ENCODE measurements around the gene MYO7A. TPM values are rescaled to one million over a fixed set of nuclear protein-coding genes. Genes with fewer than 3 reads are reported as not detected.

Gene MYO7A
- total RNA-seq, 2 donors from 2014 or later = 1.4 to 5.0 TPM

- no peak for TF ChIP-seq CTCF (IDR thresholded peaks at IDR 0.05)
- H3K36me3 ChIP-seq = no peaks in the 10 kb centered on the region
- H3K9me3 ChIP-seq = no peaks in the 10 kb centered on the region
- H3K27me3 ChIP-seq = no peaks in the 10 kb centered on the region
- DNase-seq (ENCODE audit: low spot score) = no peak
- H3K27ac ChIP-seq = no peak overlapping the region
- H3K4me3 ChIP-seq = no peak overlapping the region
- peaks cover 0 to 20% of the 10 kb centered on the region in 2 donors for H3K4me1 ChIP-seq
These were observed 27.6 kb downstream of the MYO7A start for GRCh38 chr11:77155556-77156130.

DNA sequence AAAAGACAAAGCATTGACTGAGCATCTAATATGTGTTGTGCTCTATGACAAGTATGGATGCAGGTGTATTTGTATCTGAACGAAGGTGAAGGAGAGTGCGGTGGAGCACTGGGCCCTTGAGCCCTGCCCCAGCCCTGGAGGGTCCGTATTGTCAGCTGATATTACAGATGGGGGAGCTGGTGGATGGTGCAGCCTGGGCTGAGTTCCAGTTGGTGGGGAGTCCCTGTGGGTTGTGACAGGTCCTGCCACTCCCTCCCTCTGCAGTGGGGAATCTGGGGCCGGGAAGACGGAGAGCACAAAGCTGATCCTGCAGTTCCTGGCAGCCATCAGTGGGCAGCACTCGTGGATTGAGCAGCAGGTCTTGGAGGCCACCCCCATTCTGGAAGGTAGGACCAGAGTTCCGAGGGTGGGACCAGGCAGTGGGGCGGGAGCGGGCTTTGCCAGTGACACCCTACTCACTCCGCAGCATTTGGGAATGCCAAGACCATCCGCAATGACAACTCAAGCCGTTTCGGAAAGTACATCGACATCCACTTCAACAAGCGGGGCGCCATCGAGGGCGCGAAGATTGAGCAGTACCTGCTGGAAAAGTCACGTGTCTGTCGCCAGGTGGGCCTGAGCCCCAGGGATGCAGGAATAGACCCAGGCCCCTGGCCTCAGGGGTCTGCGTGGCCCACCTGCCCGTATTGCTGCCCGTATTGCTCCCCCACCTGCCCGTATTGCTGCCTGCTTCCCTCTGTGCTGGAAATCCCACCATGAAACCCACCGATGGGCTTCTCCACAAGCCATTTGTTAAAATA lies 28.6 kb downstream of the MYO7A start:
- peaks cover 0 to 20% of the 10 kb centered on the region in 2 donors for H3K4me1 ChIP-seq
- no peaks in the 10 kb centered on the region for H3K36me3 ChIP-seq
- DNase-seq (ENCODE audit: low spot score) = no peak
- TF ChIP-seq CTCF (IDR thresholded peaks at IDR 0.05) = no peak
- no peak overlapping the region for H3K27ac ChIP-seq
- H3K27me3 ChIP-seq = no peaks in the 10 kb centered on the region
- no peak overlapping the region for H3K4me3 ChIP-seq
- H3K9me3 ChIP-seq = no peaks in the 10 kb centered on the region

GRCh38 chr11:77158041-77158695 lies 30.1 kb downstream of the MYO7A start:
- no peak overlapping the region for H3K4me3 ChIP-seq
- no peak for TF ChIP-seq CTCF (IDR thresholded peaks at IDR 0.05)
- H3K27me3 ChIP-seq = no peaks in the 10 kb centered on the region
- peaks cover 0 to 20% of the 10 kb centered on the region in 2 donors for H3K4me1 ChIP-seq
- no peak overlapping the region for H3K27ac ChIP-seq
- H3K36me3 ChIP-seq = no peaks in the 10 kb centered on the region
- H3K9me3 ChIP-seq = no peaks in the 10 kb centered on the region
- no peak for DNase-seq (ENCODE audit: low spot score)

DNA sequence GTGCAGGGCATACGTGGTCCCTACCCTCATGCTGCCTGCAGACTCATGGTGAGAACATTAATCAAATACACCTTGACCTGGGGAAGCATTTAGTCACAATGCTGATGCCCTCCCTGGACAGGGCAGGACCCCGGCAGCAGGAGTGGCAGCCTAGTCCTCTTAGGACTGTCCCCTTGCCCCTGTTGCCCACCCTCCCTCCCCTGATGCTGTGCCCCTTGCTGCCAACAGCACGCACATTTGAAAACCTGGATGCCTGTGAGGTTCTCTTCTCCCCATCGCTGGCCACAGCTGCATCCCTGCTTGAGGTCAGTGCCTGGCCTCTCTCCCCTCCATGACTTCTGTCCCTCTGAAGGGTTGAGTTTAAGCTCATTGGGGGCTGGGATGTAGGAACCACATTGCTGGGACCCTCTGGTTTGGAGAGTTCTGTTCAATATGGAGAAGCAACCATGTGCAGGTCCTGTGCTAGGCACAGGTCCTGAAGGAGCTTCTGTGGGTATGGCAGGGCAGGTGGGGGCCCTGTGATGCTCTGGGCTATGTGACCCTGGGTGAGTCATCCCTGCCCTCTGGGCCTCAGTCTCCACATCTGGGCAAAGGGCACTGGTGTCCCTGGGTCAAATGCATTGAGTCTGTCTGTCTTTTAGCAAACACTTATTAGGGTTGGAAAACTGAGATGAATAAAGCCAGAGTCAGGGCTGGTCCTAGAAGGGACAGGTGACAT lies 31.3 kb downstream of the MYO7A start:
- Histone ChIP-seq H3K27me3 (no peaks in the 10 kb centered on the region), H3K4me1 (peaks cover 0 to 8% of the 10 kb centered on the region in 2 donors), H3K4me3 (no peak overlapping the region), H3K9me3 (no peaks in the 10 kb centered on the region), H3K27ac (no peak overlapping the region), H3K36me3 (no peaks in the 10 kb centered on the region)
- TF ChIP-seq CTCF (IDR thresholded peaks at IDR 0.05) = no peak
- no peak for DNase-seq (ENCODE audit: low spot score)

GRCh38 chr11:77159937-77160495 lies 32.0 kb downstream of the MYO7A start:
- TF ChIP-seq CTCF (IDR thresholded peaks at IDR 0.05) = no peak
- H3K27ac ChIP-seq = no peak overlapping the region
- H3K27me3 ChIP-seq = no peaks in the 10 kb centered on the region
- H3K4me1 ChIP-seq = peaks cover 0 to 2% of the 10 kb centered on the region in 2 donors
- no peaks in the 10 kb centered on the region for H3K36me3 ChIP-seq
- no peaks in the 10 kb centered on the region for H3K9me3 ChIP-seq
- no peak overlapping the region for H3K4me3 ChIP-seq
- no peak for DNase-seq (ENCODE audit: low spot score)

All from right atrium auricular region (tissue), 2 donors.